GM20431 (cell line): Measurements from ENCODE around the gene CFAP74.

Experiments
- in situ Hi-C: fragments of 300-500 bp; cut with MseI, MboI; formaldehyde crosslinking; loops from one replicate; pipeline ENCODE4 v1.15.0; 2020; ENCODE audit warnings: low sequenced_read_pairs; ENCODE audit not compliant: unreplicated experiment

CFAP74 gene

DNA sequence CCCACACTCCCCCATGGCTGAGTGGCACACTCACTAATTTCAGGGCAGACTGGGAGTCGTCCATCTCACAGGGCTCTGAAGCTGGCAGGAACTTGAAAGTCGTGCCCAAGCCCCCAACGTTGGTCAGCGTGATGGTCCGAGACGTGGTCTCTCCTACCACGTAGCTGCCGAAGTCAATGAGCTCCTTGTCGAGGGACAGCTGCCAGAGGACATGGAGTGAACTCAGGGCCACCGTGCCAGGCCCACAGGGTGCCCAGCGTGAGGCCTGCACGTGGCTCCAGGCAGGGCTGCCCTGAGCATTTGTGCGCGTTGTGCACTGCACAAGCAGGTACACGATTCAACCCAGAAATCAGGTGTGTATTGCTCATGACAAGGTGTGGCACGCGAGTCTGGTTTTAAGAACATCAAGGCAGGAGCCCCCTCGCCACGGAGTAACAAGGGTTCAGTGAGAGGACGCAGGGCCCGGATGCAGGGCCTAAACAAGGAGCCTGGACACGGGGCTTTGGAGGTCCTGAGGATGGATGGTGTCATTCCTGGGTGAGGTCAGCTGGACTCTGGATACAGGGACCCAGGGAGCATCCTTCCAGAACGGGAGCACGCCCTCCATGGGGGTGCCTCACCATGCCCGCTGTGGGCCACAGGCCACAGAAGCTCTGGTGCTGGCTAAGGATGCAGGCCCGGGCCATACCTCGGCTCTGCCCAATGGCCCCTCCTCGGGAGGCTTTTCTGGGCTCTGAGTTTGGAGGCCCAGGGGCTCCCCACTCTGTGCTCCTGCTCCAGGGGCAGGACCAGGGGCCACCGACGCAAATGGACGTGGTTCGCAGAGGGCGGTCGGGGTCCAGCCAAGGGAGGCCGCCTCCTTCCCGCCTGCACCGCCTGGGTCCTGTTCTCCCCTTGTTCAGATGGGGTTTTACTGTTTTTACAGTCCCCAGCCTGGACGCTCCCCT is 46.7 kb downstream of the CFAP74 start:
- in situ Hi-C loops = no loop called here

DNA sequence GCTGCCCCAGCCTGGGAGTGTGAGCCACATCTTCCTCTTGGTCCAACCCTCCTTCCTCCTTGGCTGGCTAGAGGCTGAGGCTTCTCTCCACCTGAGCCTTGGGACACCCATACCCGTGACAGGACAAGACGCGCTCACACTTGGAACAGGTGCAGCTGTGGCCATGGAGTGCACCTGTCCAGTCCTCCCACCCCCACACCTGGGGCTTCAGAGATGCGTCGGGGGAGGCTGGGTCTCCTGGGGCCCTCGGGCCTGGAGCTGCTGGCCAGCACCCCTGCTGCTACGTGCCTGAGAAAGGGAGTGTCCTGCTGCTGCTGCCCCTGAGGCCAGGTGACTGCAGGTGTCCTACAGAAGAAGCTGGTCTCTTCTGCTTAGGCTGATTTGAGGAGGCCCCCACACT is 47.5 kb downstream of the CFAP74 start:
- in situ Hi-C loops = no loop called here

DNA sequence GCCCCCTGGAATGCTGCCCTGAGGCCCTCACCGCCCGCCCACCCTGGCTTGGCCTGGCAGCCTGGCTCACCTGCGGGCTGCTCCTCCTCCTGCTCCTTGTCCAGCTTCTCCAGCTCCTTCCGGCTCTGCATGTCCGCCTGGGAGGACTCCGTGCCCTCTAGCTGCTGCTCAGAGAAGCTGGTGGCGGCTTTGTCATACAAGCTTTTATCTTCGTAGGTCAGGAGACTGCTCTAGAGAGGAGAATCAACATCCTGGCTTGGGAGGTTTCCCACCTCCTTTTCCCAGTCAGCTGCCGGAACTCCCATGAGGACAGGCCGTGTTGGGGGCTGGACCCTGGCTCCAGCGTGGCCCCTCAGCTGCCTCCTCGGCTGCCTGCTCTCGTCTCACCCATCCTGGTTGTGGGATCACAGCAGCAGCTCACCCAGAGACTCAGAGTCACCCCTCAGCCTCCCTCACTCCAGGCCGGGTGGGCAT is 47.9 kb downstream of the CFAP74 start:
- in situ Hi-C loops = no loop called here

DNA sequence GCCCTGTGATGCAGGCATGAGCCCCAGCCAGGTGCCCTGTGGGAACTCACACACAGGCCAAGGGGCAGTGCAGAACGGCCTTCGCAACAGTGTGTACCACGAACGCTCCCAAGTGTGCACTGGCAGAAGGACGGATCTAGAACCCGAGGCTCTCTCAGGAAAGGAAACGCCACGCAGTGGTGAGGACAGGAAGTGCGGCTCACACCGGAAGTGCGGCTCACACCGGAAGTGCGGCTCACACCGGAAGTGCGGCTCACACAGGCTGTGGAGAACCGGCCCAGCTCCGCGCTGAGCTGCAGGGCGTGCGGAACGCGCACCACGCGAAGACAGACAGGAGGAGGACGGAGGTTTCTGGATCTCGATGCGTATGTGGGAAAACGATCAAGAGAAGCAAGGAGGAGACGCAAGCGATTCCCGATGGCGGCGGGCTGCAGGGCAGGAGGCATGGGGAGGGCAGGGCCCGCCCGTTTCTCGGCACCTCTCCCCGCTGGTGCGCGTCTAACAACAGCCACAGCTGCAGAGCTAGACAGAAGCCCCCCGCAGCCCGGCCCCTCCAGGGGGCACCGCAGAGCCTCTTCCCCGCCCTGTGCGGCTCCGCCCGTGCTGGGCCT is 48.6 kb downstream of the CFAP74 start:
- in situ Hi-C loops = no loop called here

DNA sequence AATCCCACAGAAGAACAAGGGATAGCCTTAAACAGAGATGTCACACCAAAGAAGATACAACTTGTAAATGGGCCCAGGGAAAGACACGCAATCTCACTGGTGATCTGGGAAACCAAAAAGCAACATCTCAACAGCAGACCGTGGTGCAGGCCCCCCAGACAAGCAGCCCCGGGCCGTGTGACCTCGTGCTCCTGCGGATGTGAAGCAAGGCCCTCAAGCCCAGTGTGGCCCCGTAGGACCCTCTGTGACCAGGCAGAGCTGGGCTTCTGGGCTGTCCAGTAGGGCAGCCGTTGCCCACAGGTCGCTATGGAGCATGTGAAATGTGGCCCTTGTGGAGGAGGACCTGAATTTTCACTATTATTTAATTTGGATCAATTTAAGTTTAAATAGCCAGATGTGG is 49.6 kb downstream of the CFAP74 start:
- in situ Hi-C loops = no loop called here

DNA sequence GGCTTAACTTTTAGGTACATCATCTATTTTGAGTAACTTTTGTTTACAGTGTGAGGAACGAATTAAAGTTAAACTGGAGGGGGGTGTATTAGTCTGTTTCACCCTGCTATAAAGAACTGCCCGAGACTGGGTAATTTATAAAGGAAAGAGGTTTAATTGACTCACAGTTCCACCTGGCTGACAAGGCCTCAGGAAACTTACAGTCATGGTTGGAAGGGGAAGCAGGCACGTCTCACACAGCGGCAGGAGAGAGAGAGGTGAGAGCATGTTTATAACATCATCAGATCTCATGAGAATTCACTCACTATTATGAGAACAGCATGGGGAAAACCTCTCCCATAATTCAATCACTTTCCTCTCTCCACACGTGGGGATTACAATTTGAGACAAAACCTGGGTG is 52.6 kb downstream of the CFAP74 start:
- in situ Hi-C loops = no loop called here

DNA sequence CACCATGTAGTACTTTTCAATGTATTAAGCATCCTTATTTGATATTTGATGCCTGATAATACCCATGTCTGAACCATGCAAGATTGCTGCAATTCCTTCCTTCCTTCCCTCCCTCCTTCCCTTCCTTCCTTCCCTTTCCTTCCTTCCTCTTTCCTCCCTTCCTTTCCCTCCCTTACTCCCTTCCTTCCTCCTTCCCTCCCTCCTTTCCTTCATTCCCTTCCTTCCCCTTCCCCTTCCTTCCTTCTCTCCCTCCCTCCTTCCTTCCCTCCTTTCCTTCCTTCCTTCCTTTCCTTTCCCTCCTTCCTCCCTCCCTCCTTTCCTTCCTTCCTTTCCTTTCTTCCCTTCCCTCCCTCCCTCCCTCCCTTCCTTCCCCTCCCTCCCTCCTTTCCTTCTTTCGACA is 54.8 kb downstream of the CFAP74 start:
- in situ Hi-C loops = loop anchor here (25.0 kb wide), 1 partner anchor 414 kb away; no protein-coding TSS in a partner anchor

GRCh38 chr1:1947493-1947892 is 56.1 kb downstream of the CFAP74 start:
- in situ Hi-C loops = loop anchor here (25.0 kb wide), 1 partner anchor 415 kb away; no protein-coding TSS in a partner anchor

- in situ Hi-C loops = loop anchor here (25.0 kb wide), 1 partner anchor 416 kb away; no protein-coding TSS in a partner anchor
Measured at GRCh38 chr1:1946540-1946939, 57.0 kb downstream of the CFAP74 start.

DNA sequence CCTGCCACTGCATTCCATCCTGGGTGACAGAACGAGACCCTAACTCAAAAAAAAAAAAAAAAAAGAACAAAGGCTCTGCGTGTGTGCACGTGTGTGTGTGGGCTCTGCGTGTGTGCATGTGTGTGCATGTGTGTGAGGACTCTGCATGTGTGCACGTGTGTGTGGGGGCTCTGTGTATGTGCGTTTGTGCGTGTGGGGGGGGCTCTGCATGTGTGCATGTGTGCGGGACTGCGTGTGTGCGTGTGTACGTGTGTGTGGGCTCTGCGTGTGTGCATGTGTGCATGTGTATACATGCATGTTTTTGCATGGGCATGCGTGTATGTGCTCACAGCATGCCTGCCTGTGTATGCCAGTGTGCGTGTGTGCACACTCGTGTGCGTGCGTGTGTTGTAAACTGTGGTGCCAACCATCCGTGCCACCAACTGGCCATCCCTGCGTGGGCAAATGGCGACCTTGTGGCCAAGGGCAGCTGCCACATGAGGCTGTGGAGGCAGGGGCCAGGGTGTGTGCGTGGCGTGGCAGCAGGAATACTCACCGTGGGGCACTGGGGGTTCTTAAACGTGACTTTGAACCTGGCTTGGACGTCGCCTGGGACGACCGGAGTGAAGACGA is 57.7 kb downstream of the CFAP74 start:
- in situ Hi-C loops = loop anchor here (25.0 kb wide), 1 partner anchor 416 kb away; no protein-coding TSS in a partner anchor

- in situ Hi-C loops = loop anchor here (25.0 kb wide), 1 partner anchor 418 kb away; no protein-coding TSS in a partner anchor
Measured at GRCh38 chr1:1943834-1944570, 59.6 kb downstream of the CFAP74 start.

GRCh38 chr1:1942753-1943656 is 60.6 kb downstream of the CFAP74 start:
- in situ Hi-C loops = loop anchor here (25.0 kb wide), 1 partner anchor 419 kb away; no protein-coding TSS in a partner anchor

DNA sequence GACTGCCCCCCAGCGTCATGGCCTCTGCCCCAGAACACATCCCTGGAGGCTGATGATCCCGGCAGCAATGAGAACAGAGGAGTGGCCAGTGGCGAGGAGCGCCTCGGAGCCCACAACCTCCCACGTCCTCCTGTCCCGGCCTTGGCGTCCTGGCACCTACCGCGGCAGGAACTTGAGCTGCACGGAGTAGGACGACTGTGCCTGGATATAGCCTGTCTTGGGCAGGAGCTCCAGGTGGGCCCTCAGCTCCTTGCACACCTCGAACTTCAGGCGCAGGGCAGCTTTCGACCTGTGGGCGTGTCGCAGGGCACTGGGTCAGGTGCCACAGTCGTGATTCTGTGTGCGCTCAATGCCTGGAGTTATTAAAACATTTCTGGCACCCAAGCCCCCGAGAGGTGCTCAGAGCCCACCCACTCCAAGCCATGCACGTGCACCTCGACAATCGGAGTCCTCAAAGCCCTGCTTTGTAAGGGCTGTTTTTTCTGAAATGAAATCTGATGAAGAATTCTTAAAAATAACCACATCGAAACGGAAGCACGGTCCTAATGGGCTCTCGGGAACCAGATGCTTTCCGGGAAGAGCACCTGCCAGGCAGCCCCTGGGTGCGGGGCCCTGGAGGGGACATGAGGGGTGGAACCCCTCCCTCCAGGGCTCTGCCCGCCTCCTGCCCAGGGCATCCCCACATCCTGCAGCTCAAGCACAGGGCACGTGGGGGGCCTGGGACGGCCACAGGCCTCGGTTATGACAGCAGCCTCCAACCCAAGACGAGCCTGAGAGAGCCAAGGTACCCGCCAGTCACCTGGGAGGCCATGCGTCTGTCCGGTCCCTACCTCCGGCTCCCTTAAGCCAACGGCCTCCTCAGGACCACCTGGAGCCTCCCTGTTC is 61.5 kb downstream of the CFAP74 start:
- in situ Hi-C loops = loop anchor here (25.0 kb wide), 1 partner anchor 420 kb away; no protein-coding TSS in a partner anchor

DNA sequence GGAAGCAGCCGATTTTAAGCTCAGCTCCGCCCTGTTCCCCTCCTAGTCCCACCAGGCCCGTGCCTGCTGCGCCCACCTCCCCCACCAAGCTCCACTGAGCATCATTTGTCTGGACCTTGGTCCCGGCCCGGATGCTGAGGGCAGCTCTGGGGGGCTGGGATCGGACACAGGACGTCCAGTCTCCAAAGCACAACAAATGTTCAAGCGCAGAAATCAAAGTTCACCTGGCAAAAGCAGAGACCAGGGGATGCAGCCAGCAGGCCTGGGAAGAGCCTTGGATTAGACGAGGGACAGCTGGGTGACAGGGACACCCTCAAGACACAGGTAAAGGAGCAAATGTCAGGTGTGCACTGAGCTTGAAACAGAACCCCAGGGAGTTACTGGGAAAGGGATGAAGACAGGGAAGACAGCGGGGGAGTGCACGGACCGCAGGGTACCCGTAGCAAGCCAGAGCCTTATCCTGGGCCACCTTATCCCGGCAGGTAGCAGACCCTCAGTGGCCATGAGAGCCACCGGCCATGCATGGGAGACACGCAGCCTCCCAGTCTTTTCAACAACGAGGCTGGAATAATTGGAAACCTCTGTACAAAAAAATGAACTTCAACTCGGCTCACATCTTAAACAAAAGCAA is 62.3 kb downstream of the CFAP74 start:
- in situ Hi-C loops = loop anchor here (25.0 kb wide), 1 partner anchor 421 kb away; no protein-coding TSS in a partner anchor

DNA sequence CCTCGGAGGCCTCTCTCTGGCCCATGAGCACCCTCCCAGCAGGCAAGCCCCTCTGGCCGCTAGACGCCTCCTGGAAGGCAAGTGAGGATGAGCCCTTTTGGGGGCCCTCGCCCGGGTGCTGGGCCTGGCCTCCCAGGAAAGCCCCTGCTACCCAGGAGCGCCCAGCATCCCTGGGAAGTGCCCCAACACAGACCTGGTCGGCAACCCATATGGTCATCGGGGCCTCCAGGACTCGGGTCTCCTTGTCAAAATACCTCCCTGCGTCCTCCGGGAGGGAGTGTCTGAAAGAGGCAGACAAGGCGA is 63.5 kb downstream of the CFAP74 start:
- in situ Hi-C loops = loop anchor here (25.0 kb wide), 1 partner anchor 422 kb away; no protein-coding TSS in a partner anchor

- in situ Hi-C loops = loop anchor here (25.0 kb wide), 1 partner anchor 423 kb away; no protein-coding TSS in a partner anchor
Measured at GRCh38 chr1:1939296-1940122, 64.1 kb downstream of the CFAP74 start.
